ENCODE results near the gene KCNIP1. TPM values are rescaled to one million over a fixed set of nuclear protein-coding genes. Genes with fewer than 3 reads are reported as not detected.
A peak's percentile ranks its signal among the peaks of the same experiment; 100 is the strongest.

The KCNIP1 gene
- total RNA-seq, 1 donor from 2014 or later, result 5.3 TPM

DNA sequence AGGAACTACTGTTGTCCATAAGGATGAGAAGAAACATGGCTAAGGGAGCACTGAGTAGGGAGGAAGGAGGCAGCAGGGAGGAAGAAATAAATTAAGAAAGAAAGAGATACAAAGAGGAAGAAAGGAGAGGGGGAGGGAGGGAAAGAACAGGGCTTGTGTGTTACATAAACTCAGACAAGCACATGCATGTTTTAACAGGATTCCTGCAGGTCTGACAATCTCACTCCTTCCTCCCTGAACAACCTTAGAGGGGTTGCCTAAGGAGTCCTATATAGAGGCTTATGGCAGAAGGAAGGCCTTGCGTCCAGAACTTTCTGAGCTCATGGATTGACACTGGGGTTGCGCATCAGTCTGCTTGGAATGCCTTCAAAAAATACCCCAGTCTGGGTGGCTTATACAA lies 4.2 kb upstream of the KCNIP1 start:
- TF ChIP-seq, protein P1, sequence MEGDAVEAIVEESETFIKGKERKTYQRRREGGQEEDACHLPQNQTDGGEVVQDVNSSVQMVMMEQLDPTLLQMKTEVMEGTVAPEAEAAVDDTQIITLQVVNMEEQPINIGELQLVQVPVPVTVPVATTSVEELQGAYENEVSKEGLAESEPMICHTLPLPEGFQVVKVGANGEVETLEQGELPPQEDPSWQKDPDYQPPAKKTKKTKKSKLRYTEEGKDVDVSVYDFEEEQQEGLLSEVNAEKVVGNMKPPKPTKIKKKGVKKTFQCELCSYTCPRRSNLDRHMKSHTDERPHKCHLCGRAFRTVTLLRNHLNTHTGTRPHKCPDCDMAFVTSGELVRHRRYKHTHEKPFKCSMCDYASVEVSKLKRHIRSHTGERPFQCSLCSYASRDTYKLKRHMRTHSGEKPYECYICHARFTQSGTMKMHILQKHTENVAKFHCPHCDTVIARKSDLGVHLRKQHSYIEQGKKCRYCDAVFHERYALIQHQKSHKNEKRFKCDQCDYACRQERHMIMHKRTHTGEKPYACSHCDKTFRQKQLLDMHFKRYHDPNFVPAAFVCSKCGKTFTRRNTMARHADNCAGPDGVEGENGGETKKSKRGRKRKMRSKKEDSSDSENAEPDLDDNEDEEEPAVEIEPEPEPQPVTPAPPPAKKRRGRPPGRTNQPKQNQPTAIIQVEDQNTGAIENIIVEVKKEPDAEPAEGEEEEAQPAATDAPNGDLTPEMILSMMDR (conservative IDR thresholded peaks at IDR 0.05), result no peak
- no peak for DNase-seq (ENCODE audit: extremely low spot score, unreplicated experiment)
- Mint-ChIP-seq H3K27me3 (peaks cover 72% of the 10 kb centered on the region), H3K9me3 (no peaks in the 10 kb centered on the region), H3K4me1 (ENCODE audit: unreplicated experiment) (peaks cover 43% of the 10 kb centered on the region), H3K4me3 (no peak overlapping the region), H3K36me3 (no peaks in the 10 kb centered on the region), H3K27ac (no peak overlapping the region)

DNA sequence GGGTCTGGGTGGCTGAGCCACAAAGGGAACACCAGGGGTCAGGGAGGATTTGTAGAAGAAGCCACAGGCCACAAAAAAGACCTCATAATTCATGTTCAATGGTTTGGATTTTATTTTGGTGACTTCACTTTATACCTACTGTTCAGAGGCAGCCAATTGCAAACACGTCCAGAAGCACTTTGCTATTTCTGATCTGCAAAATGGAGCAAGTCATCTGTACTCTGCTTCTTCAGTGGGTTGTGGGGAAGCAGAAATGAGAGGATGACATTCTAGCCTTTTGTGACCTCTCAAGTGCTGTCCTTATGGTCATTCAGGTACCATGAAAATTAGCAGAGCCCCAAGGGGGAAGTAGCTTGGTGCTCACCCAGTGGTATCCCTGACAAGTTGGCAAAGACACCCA lies 2.5 kb upstream of the KCNIP1 start:
- Mint-ChIP-seq H3K27ac (no peak overlapping the region), H3K9me3 (no peaks in the 10 kb centered on the region), H3K27me3 (peaks cover 78% of the 10 kb centered on the region), H3K36me3 (no peaks in the 10 kb centered on the region), H3K4me1 (ENCODE audit: unreplicated experiment) (peaks cover 43% of the 10 kb centered on the region), H3K4me3 (no peak overlapping the region)
- TF ChIP-seq, protein P1 (conservative IDR thresholded peaks at IDR 0.05), result no peak
- DNase-seq (ENCODE audit: extremely low spot score, unreplicated experiment), result no peak

DNA sequence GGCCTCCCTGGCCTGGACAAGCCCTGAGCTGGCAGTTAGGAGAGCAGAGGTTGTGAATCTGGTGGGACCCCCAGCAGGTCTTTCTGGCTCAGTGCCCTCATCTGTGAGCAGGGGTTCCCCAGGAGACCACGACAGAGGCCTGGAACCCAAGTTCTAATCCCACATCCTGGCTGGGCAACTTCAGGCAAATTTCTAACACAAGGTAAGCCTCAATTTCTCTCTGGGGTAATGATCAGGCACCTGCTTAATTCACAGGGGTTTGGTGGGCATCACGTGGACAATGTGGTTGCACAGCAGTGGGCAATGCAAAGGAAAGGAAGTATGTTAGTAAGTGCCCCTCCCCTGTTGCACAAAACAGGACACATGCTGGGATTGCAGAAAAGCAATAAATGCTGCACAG lies 1.9 kb upstream of the KCNIP1 start:
- Mint-ChIP-seq H3K9me3 (no peaks in the 10 kb centered on the region), H3K4me1 (ENCODE audit: unreplicated experiment) (peaks cover 37% of the 10 kb centered on the region), H3K36me3 (no peaks in the 10 kb centered on the region), H3K27ac (no peak overlapping the region), H3K27me3 (peaks cover 72% of the 10 kb centered on the region), H3K4me3 (no peak overlapping the region)
- TF ChIP-seq, protein P1 (conservative IDR thresholded peaks at IDR 0.05), result no peak
- no peak for DNase-seq (ENCODE audit: extremely low spot score, unreplicated experiment)

DNA sequence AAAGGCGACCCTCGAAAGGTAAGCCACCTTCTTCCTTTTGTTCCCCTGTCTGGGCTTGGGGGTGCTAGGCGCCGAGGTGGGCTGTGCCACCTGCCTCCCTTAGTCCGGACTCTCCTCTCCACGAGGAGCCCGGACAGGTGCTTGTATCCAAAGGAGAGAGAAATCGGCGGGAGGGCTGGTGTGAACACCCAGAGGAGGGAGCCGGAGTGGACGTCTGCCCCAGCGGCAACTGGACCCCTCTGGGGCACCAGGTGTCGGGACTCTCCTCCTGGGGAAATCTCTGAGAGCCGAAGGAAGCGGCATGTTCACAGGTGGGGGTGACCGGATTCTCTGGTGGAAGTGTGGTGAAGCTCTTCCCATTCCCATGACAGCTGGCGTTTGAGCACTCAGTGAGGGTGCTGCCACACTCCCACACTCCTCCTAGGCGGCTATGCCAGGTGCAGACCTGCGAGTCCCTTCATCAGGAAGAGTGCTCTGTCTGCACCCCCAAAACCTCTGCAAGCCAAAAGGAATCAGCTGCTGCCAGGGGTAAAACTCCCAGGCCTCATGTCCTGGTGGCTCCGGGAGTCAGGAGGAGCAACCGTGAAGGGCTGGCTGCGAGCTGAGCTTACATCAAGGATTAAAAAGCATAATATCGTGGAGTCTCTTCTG lies 921 bp downstream of the KCNIP1 start:
- H3K27me3 Mint-ChIP-seq, result peaks cover 53% of the 10 kb centered on the region
- peak overlapping the region; percentile 80 for H3K4me3 Mint-ChIP-seq
- H3K36me3 Mint-ChIP-seq, result no peaks in the 10 kb centered on the region
- DNase-seq (ENCODE audit: extremely low spot score, unreplicated experiment), result no peak
- H3K27ac Mint-ChIP-seq, result no peak overlapping the region
- TF ChIP-seq, protein P1 (conservative IDR thresholded peaks at IDR 0.05), result no peak
- no peaks in the 10 kb centered on the region for H3K9me3 Mint-ChIP-seq
- peaks cover 20% of the 10 kb centered on the region for H3K4me1 Mint-ChIP-seq (ENCODE audit: unreplicated experiment)

DNA sequence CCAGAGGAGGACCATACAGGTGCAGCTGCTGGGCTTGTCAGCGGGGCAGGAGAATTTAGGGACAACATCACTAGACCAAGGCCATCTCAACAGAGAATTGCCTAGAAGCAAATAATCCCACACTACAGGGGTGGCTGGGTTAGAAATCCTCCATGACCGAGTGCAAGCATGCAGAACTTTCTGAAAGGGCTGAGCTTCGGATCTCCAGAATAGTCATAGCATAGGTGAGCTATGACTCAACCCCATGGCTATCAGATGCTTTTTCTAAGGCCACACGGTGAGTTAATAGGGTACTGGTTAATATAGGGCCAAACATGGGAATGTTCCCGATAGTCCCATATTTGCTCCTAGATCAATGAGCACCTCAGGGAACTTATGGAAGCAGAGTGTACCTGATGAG lies 4.2 kb downstream of the KCNIP1 start:
- H3K27me3 Mint-ChIP-seq, result peaks cover 35% of the 10 kb centered on the region
- H3K4me1 Mint-ChIP-seq (ENCODE audit: unreplicated experiment), result peaks cover 13% of the 10 kb centered on the region
- no peak overlapping the region for H3K4me3 Mint-ChIP-seq
- TF ChIP-seq, protein P1 (conservative IDR thresholded peaks at IDR 0.05), result no peak
- H3K36me3 Mint-ChIP-seq, result no peaks in the 10 kb centered on the region
- H3K27ac Mint-ChIP-seq, result no peak overlapping the region
- DNase-seq (ENCODE audit: extremely low spot score, unreplicated experiment), result no peak
- no peaks in the 10 kb centered on the region for H3K9me3 Mint-ChIP-seq

All from type B pancreatic cell (in vitro differentiated cells).